IMR-90 (cell line): ENCODE results near the gene PCDHGA4. TPM values are rescaled to one million over a fixed set of nuclear protein-coding genes. Genes with fewer than 3 reads are reported as not detected.

ENCODE experiments used
- ATAC-seq: fragments of 200-7000 bp; cut with Tn5 transposase; 2 replicates; pipeline ENCODE4 v1.9.1; 2020; ENCODE audit warnings: low read depth, mild to moderate bottlenecking, moderate library complexity
- BruUV-seq: library from RNA; stranded (reverse); fragments of 400-500 nt; replicated peaks from 2 replicates; lab custom pipeline; 2021; lab: Mats Ljungman, UMichigan
- CTCF ChIA-PET: fragments of 300-600 bp; formaldehyde crosslinking; extraction: SDS; loops from one replicate; lab custom pipeline; 2021; ENCODE audit warnings: antibody characterized with exemption; lab: Yijun Ruan, JAX
- POLR2A ChIA-PET: fragments of 300-600 bp; sonication (Branson Sonifier 250); formaldehyde crosslinking; loops from one replicate; lab custom pipeline; 2022; ENCODE audit warnings: antibody characterized with exemption; ENCODE audit not compliant: unreplicated experiment; lab: Charles Lee
- DNase-seq: peaks from one replicate; pipeline ENCODE4 v3.0.0; 2013
- H2AFZ ChIP-seq: replicated peaks from 2 replicates; pipeline ENCODE3; 2013; ENCODE audit warnings: low read length, mild to moderate bottlenecking; ENCODE audit not compliant: poor library complexity
- H2AK5ac ChIP-seq: 2 replicates; pipeline ENCODE4 v1.6.1; 2013; ENCODE audit warnings: low read depth, low read length, inconsistent platforms
- H2AK9ac ChIP-seq: replicated peaks from 2 replicates; pipeline ENCODE3; 2013; ENCODE audit warnings: mild to moderate bottlenecking, low read depth, low read length, moderate library complexity; ENCODE audit not compliant: poor library complexity
- H2BK120ac ChIP-seq: 2 replicates; pipeline ENCODE4 v1.6.1; 2013; ENCODE audit warnings: low read depth, low read length, inconsistent platforms
- H2BK15ac ChIP-seq: 3 replicates; pipeline ENCODE4 v1.6.1; 2013; ENCODE audit warnings: low read depth, low read length, inconsistent platforms
- H2BK20ac ChIP-seq: 2 replicates; pipeline ENCODE4 v1.6.1; 2013; ENCODE audit warnings: low read depth, mild to moderate bottlenecking, inconsistent platforms, low read length, moderate library complexity
- H2BK5ac ChIP-seq: 2 replicates; pipeline ENCODE4 v1.6.1; 2013; ENCODE audit warnings: mild to moderate bottlenecking, low read depth, low read length, inconsistent platforms; ENCODE audit not compliant: poor library complexity, severe bottlenecking
- H3K14ac ChIP-seq: replicated peaks from 2 replicates; pipeline ENCODE4 v1.6.1; 2013; ENCODE audit warnings: low read depth, low read length, inconsistent platforms
- H3K18ac ChIP-seq: 2 replicates; pipeline ENCODE4 v1.6.1; 2013; ENCODE audit warnings: low read depth, low read length, control low read depth
- H3K23ac ChIP-seq: 2 replicates; pipeline ENCODE4 v1.6.1; 2013; ENCODE audit warnings: low read depth, low read length, inconsistent platforms
- H3K27ac ChIP-seq: 2 replicates; pipeline ENCODE4 v1.5.1; 2013; ENCODE audit warnings: mild to moderate bottlenecking, control low read depth, low read length; ENCODE audit not compliant: insufficient read depth
- H3K27me3 ChIP-seq: 2 replicates; pipeline ENCODE4 v1.6.1; 2013; ENCODE audit warnings: low read length; ENCODE audit not compliant: control insufficient read depth, insufficient read depth
- H3K36me3 ChIP-seq: 2 replicates; pipeline ENCODE4 v1.6.1; 2013; ENCODE audit warnings: low read length, mixed read lengths; ENCODE audit not compliant: control insufficient read depth, insufficient read depth
- H3K4ac ChIP-seq: 2 replicates; pipeline ENCODE4 v1.6.1; 2013; ENCODE audit warnings: low read depth, low read length, inconsistent platforms
- H3K4me1 ChIP-seq: 2 replicates; pipeline ENCODE4 v1.6.1; 2013; ENCODE audit warnings: low read length, mixed read lengths; ENCODE audit not compliant: control insufficient read depth, insufficient read depth
- H3K4me2 ChIP-seq: 2 replicates; pipeline ENCODE4 v1.6.1; 2013; ENCODE audit warnings: low read depth, mild to moderate bottlenecking, control low read depth, low read length, moderate library complexity
- H3K4me3 ChIP-seq: 2 replicates; pipeline ENCODE4 v1.5.1; 2013; ENCODE audit warnings: low read depth, mild to moderate bottlenecking, control low read depth, low read length, moderate library complexity; ENCODE audit not compliant: insufficient read depth
- H3K56ac ChIP-seq: 2 replicates; pipeline ENCODE4 v1.6.1; 2013; ENCODE audit warnings: low read length, inconsistent platforms; ENCODE audit not compliant: insufficient read depth; ENCODE audit errors: extremely low read depth
- H3K79me1 ChIP-seq, 2 experiments: 2 replicates each; pipeline ENCODE4 v1.6.1; 2013; ENCODE audit warnings: low read length in 2 of 2, inconsistent platforms in 1 of 2, low read depth in 1 of 2
- H3K9ac ChIP-seq: 2 replicates; pipeline ENCODE4 v1.6.1; 2013; ENCODE audit warnings: low read depth, low read length, control low read depth
- H3K9me1 ChIP-seq: 2 replicates; pipeline ENCODE4 v1.6.1; 2013; ENCODE audit warnings: low read length, inconsistent platforms; ENCODE audit not compliant: insufficient read depth
- H3K9me3 ChIP-seq: 2 replicates; pipeline ENCODE4 v1.6.1; 2013; ENCODE audit warnings: low read length; ENCODE audit not compliant: control insufficient read depth, insufficient read depth
- H4K20me1 ChIP-seq: 2 replicates; pipeline ENCODE4 v1.6.1; 2013; ENCODE audit warnings: low read length, inconsistent platforms; ENCODE audit not compliant: insufficient read depth
- H4K5ac ChIP-seq: 2 replicates; pipeline ENCODE4 v1.6.1; 2013; ENCODE audit warnings: mild to moderate bottlenecking, low read depth, low read length, control low read depth
- H4K8ac ChIP-seq, 2 experiments: 2 replicates each; pipeline ENCODE4 v1.6.1; 2013; ENCODE audit warnings: low read depth in 2 of 2, low read length in 2 of 2, control low read depth in 1 of 2, inconsistent platforms in 1 of 2
- H4K91ac ChIP-seq: 2 replicates; pipeline ENCODE4 v1.6.1; 2013; ENCODE audit warnings: low read depth, low read length, inconsistent platforms; ENCODE audit not compliant: insufficient read depth
- BHLHE40 ChIP-seq: fragments of 150-350 bp; IDR thresholded peaks from 2 replicates; pipeline ENCODE4 v1.6.1; 2016; ENCODE audit warnings: mild to moderate bottlenecking, low read depth, low read length
- CEBPB ChIP-seq: IDR thresholded peaks from 2 replicates; pipeline ENCODE4 v1.6.1; 2012; ENCODE audit warnings: low read depth, low read length, improper control_type of control experiment
- CHD1 ChIP-seq: IDR thresholded peaks from 2 replicates; pipeline ENCODE4 v1.6.1; 2012; ENCODE audit warnings: low read depth, low read length, improper control_type of control experiment
- FOS ChIP-seq: fragments of 150-350 bp; IDR thresholded peaks from 2 replicates; pipeline ENCODE4 v1.6.1; 2016; ENCODE audit warnings: low read depth, low read length
- MAZ ChIP-seq: IDR thresholded peaks from 2 replicates; pipeline ENCODE4 v1.6.1; 2012; ENCODE audit warnings: low read depth, mild to moderate bottlenecking, low read length, improper control_type of control experiment, moderate library complexity, borderline replicate concordance
- NFE2L2 ChIP-seq: fragments of 150-350 bp; IDR thresholded peaks from 2 replicates; pipeline ENCODE4 v1.6.1; 2016; ENCODE audit warnings: low read depth, mild to moderate bottlenecking, low read length
- POLR2A ChIP-seq: IDR thresholded peaks from 2 replicates; pipeline ENCODE4 v1.6.1; 2012; ENCODE audit warnings: mild to moderate bottlenecking, low read depth, low read length
- RAD21 ChIP-seq: IDR thresholded peaks from 2 replicates; pipeline ENCODE4 v1.6.1; 2012; ENCODE audit warnings: low read length, improper control_type of control experiment
- RCOR1 ChIP-seq: IDR thresholded peaks from 2 replicates; pipeline ENCODE4 v1.6.1; 2012; ENCODE audit warnings: mild to moderate bottlenecking, low read length, improper control_type of control experiment; ENCODE audit not compliant: insufficient replicate concordance
- RFX5 ChIP-seq: IDR thresholded peaks from 2 replicates; pipeline ENCODE4 v1.8.0; 2012; ENCODE audit warnings: low read depth, mild to moderate bottlenecking, low read length, moderate library complexity
- SMC3 ChIP-seq: fragments of 150-350 bp; IDR thresholded peaks from 2 replicates; pipeline ENCODE4 v1.6.1; 2016; ENCODE audit warnings: low read depth, mild to moderate bottlenecking, antibody characterized with exemption, low read length, moderate library complexity
- WGBS, 2 experiments: methylation state at CpG; one replicate each; pipeline versions ENCODE4 v1.1.5 to v1.1.7; 2013; ENCODE audit warnings: missing lambda C conversion rate in 2 of 2; ENCODE audit not compliant: insufficient read length in 1 of 2; ENCODE audit errors: extremely low coverage in 2 of 2; 5-methylcytosine and 5-hydroxymethylcytosine counted together
- dilution Hi-C: fragments of 300-500 bp; cut with HindIII; formaldehyde crosslinking; loops from one replicate; pipeline ENCODE4 v1.14.3; 2018; ENCODE audit warnings: low sequenced_read_pairs; ENCODE audit not compliant: unreplicated experiment
- in situ Hi-C: fragments of 300-500 bp; cut with MboI; formaldehyde crosslinking; loops from 3 replicates; pipeline ENCODE4 v1.14.3; 2019; ENCODE audit warnings: low sequenced_read_pairs, inconsistent platforms, mixed read lengths
- intact Hi-C: fragments of 100-400 bp; cut with micrococcal nuclease; formaldehyde crosslinking; loops from 2 replicates; pipeline ENCODE4 v1.10.0; 2022
- polyA plus RNA-seq, 3 experiments: library from polyadenylated mRNA; depleted of rRNA; stranded (reverse); fragments of >200 nt; gene quantifications; 2 replicates each; pipeline ENCODE4 v1.2.3, GENCODE V29; 2012; ENCODE audit warnings: low replicate concordance in 1 of 3
- total RNA-seq: library from RNA; depleted of rRNA; stranded (reverse); fragments of >200 nt; gene quantifications from 2 replicates; pipeline ENCODE4 v1.2.3, GENCODE V29; 2012
- TF ChIP-seq, protein P1 (sequence below): fragments of 150-350 bp; IDR thresholded peaks from 2 replicates; pipeline ENCODE4 v1.6.1; 2016; ENCODE audit warnings: low read depth, mild to moderate bottlenecking, low read length, moderate library complexity, borderline replicate concordance
- TF ChIP-seq, protein P2 (sequence below): fragments of 150-350 bp; IDR thresholded peaks from 2 replicates; pipeline ENCODE4 v1.6.1; 2017; ENCODE audit warnings: mild to moderate bottlenecking, antibody characterized with exemption, low read length, low read depth
- TF ChIP-seq, protein P3 (sequence below): conservative IDR thresholded peaks from 2 replicates; pipeline ENCODE4 v1.5.1; 2012; ENCODE audit warnings: mild to moderate bottlenecking, low read depth, low read length, improper control_type of control experiment

Gene PCDHGA4
- total and polyA plus RNA-seq, 2 of the 4 experiments (the other 2 are of a cell fraction), result 3.5 to 5.4 TPM

DNA sequence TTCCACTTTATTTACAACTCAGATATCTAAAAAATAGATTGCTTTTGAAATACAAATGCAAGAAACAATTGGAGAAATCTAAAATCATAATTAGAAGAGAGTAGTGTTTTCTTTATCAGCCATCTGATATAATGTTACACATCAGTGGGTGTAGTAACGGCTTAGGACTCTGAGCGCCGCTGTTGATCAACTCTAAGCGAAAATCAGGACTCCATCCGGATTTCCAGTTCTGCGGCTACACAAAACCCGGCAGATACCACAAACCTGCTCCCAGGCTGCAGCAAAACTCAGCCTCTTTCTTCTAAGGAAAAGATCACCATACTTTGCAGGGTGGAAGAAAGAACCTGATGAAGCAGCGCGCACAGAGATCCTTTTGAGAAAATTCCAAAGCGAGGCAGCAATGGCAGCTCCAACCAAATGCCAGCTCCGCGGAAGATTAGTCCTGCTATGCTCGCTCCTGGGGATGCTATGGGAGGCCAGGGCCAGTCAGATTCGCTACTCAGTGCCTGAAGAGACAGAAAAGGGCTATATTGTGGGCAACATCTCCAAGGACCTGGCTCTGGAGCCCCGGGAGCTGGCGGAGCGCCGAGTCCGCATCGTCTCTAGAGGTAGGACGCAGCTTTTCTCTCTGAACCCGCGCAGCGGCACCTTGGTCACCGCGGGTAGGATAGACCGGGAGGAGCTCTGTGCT, 47.9 kb downstream of the PCDHGA4 start, which contains the start of gene PCDHGA9:
Gene PCDHGA9, plus strand, starts transcription at position 226 of the 691 bp plus-strand sequence. Its CDS starts 175 bp downstream, at position 401.
- no peak for TF ChIP-seq RFX5
- TF ChIP-seq, protein P1, sequence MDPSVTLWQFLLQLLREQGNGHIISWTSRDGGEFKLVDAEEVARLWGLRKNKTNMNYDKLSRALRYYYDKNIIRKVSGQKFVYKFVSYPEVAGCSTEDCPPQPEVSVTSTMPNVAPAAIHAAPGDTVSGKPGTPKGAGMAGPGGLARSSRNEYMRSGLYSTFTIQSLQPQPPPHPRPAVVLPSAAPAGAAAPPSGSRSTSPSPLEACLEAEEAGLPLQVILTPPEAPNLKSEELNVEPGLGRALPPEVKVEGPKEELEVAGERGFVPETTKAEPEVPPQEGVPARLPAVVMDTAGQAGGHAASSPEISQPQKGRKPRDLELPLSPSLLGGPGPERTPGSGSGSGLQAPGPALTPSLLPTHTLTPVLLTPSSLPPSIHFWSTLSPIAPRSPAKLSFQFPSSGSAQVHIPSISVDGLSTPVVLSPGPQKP, result no peak
- TF ChIP-seq, protein P2, sequence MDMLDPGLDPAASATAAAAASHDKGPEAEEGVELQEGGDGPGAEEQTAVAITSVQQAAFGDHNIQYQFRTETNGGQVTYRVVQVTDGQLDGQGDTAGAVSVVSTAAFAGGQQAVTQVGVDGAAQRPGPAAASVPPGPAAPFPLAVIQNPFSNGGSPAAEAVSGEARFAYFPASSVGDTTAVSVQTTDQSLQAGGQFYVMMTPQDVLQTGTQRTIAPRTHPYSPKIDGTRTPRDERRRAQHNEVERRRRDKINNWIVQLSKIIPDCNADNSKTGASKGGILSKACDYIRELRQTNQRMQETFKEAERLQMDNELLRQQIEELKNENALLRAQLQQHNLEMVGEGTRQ, result no peak
- no peak for TF ChIP-seq SMC3
- no peak for TF ChIP-seq MAZ
- no peak for TF ChIP-seq CHD1
- no peak for TF ChIP-seq NFE2L2
- no peak for TF ChIP-seq BHLHE40
- TF ChIP-seq FOS, result no peak
- no peak for TF ChIP-seq RCOR1
- peak; percentile 36 for TF ChIP-seq RAD21
- TF ChIP-seq CEBPB, result no peak
- TF ChIP-seq POLR2A, result no peak
- TF ChIP-seq, protein P3, sequence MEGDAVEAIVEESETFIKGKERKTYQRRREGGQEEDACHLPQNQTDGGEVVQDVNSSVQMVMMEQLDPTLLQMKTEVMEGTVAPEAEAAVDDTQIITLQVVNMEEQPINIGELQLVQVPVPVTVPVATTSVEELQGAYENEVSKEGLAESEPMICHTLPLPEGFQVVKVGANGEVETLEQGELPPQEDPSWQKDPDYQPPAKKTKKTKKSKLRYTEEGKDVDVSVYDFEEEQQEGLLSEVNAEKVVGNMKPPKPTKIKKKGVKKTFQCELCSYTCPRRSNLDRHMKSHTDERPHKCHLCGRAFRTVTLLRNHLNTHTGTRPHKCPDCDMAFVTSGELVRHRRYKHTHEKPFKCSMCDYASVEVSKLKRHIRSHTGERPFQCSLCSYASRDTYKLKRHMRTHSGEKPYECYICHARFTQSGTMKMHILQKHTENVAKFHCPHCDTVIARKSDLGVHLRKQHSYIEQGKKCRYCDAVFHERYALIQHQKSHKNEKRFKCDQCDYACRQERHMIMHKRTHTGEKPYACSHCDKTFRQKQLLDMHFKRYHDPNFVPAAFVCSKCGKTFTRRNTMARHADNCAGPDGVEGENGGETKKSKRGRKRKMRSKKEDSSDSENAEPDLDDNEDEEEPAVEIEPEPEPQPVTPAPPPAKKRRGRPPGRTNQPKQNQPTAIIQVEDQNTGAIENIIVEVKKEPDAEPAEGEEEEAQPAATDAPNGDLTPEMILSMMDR, result peak; percentile 43
- Histone ChIP-seq H3K79me1 (peaks cover 16 to 26% of the 10 kb centered on the region in 2 experiments), H3K4me2 (no peak within 1 kb of the TSS), H2BK120ac (no peak within 1 kb of the TSS), H4K5ac (no peak within 1 kb of the TSS), H3K9me3 (peaks cover 51% of the 10 kb centered on the region), H3K14ac (no peak within 1 kb of the TSS), H4K91ac (no peak within 1 kb of the TSS), H2BK5ac (no peak within 1 kb of the TSS), H3K4me1 (no peaks in the 10 kb centered on the region), H4K8ac (no peak within 1 kb of the TSS), H4K20me1 (no peaks in the 10 kb centered on the region), H3K27ac (no peak within 1 kb of the TSS), H2AK9ac (no peak within 1 kb of the TSS), H3K36me3 (peaks cover 20% of the 10 kb centered on the region), H3K27me3 (no peaks in the 10 kb centered on the region), H3K4ac (no peak within 1 kb of the TSS), H2AK5ac (no peak within 1 kb of the TSS), H3K9ac (no peak within 1 kb of the TSS), H3K23ac (no peak within 1 kb of the TSS), H3K18ac (no peak within 1 kb of the TSS), H3K4me3 (peak within 1 kb of the TSS; percentile 24), H3K9me1 (no peaks in the 10 kb centered on the region), H2BK20ac (no peak within 1 kb of the TSS), H2AFZ (peak within 1 kb of the TSS; percentile 9), H3K56ac (no peak within 1 kb of the TSS), H2BK15ac (no peak within 1 kb of the TSS)
- no TSS peak for BruUV-seq
- intact Hi-C loops (no loop called here), in situ Hi-C loops (no loop called here), dilution Hi-C loops (no loop called here)
- no peak for ATAC-seq
- POLR2A ChIA-PET, result no interaction called here
- 17% methylated on average over 3 of the region's 27 CpGs; no CpG with 5 or more reads in 1 of the 2 experiments for WGBS, 2 experiments
- DNase-seq, result peak; percentile 40
- CTCF ChIA-PET, result interaction anchor here (1.2 kb wide), 1 partner anchor 161 kb away, joined by 4 read pairs; no protein-coding TSS in a partner anchor
